ENCODE measurements around the gene KCNQ2.

- TF ChIP-seq POLR2AphosphoS5 (IDR thresholded peaks at IDR 0.05; ENCODE audit: borderline replicate concordance, low read depth, low read length) (no peak), EZH2 (IDR thresholded peaks at IDR 0.05) (no peak)
These were observed 98.0 kb downstream of the KCNQ2 start for GRCh38 chr20:63374504-63374903.
